SJSA1 (cell line): ENCODE measurements around the gene HSPA8. TPM values are rescaled to one million over a fixed set of nuclear protein-coding genes. Genes with fewer than 3 reads are reported as not detected.
"Not testable (repeated sequence)": the region's sequence is repeated elsewhere in the genome, so short reads cannot be mapped to it uniquely, and the experiment has no call there.

Source experiments
- DNase-seq, 2 experiments: peaks; one replicate each; pipeline ENCODE4 v3.0.0-alpha.2; 2015 to 2020; ENCODE audit warnings: low spot score in 2 of 2, low read depth in 1 of 2
- H3K27ac ChIP-seq: fragments of 250-450 bp; sonication (Bioruptor Pico); 2 replicates; pipeline ENCODE4 v1.5.1; 2020; ENCODE audit warnings: mild to moderate bottlenecking, moderate library complexity
- H3K27me3 ChIP-seq: fragments of 250-450 bp; sonication (Bioruptor Pico); replicated peaks from 2 replicates; pipeline ENCODE4 v1.5.1; 2020; ENCODE audit warnings: mild to moderate bottlenecking, moderate library complexity
- H3K36me3 ChIP-seq: fragments of 250-450 bp; sonication (Bioruptor Pico); 2 replicates; pipeline ENCODE4 v1.5.1; 2020; ENCODE audit warnings: mild to moderate bottlenecking
- H3K4me1 ChIP-seq: fragments of 250-450 bp; sonication (Bioruptor Pico); replicated peaks from 2 replicates; pipeline ENCODE4 v1.6.1; 2021; ENCODE audit warnings: mild to moderate bottlenecking
- H3K4me3 ChIP-seq: fragments of 250-450 bp; sonication (Bioruptor Pico); 2 replicates; pipeline ENCODE4 v1.5.1; 2020; ENCODE audit warnings: mild to moderate bottlenecking
- H3K9me3 ChIP-seq: fragments of 250-450 bp; sonication (Bioruptor Pico); replicated peaks from 2 replicates; pipeline ENCODE4 v1.5.1; 2020; ENCODE audit warnings: mild to moderate bottlenecking
- total RNA-seq: library from RNA; depleted of rRNA; stranded (reverse); fragments of >200 nt; shearing (Covaris generic); gene quantifications from 2 replicates; pipeline ENCODE4 v1.2.3, GENCODE V29; 2014; rRNA removed

The HSPA8 gene
- total RNA-seq = 2,210 and 2,693 TPM in 2 replicates

- peak within 1 kb of the TSS; percentile 100 for H3K27ac ChIP-seq
- peak within 1 kb of the TSS; percentile 77 for H3K4me3 ChIP-seq
- H3K36me3 ChIP-seq = peaks cover 56% of the 10 kb centered on the region
- peak in 1 of 2 experiments; percentile 54 for DNase-seq
- peaks cover 26% of the 10 kb centered on the region for H3K4me1 ChIP-seq
- no peaks in the 10 kb centered on the region for H3K9me3 ChIP-seq
- H3K27me3 ChIP-seq = no peaks in the 10 kb centered on the region
These were observed at the start of gene HSPA8 for GRCh38 chr11:123061403-123062157. HSPA8 (minus strand) TSS chr11:123062136; CDS start chr11:123061324, 812 bp downstream.

- DNase-seq = peak in 1 of 2 experiments; percentile 37
- Histone ChIP-seq H3K27ac (no peak overlapping the region), H3K4me3 (no peak overlapping the region), H3K4me1 (no peaks in the 10 kb centered on the region), H3K27me3 (no peaks in the 10 kb centered on the region), H3K36me3 (0 out of 2 replicates have a peak, but pooled peaks cover 2% of the 10 kb centered on the region), H3K9me3 (no peaks in the 10 kb centered on the region)
These were observed 49.5 kb upstream of the HSPA8 start for GRCh38 chr11:123111465-123111864.

GRCh38 chr11:123110397-123110796 is 48.5 kb upstream of the HSPA8 start:
- Histone ChIP-seq H3K4me3 (no peak overlapping the region), H3K4me1 (no peaks in the 10 kb centered on the region), H3K27ac (no peak overlapping the region), H3K27me3 (no peaks in the 10 kb centered on the region), H3K9me3 (no peaks in the 10 kb centered on the region), H3K36me3 (0 out of 2 replicates have a peak, but pooled peaks cover 2% of the 10 kb centered on the region)
- DNase-seq = no peak

GRCh38 chr11:123107945-123108495 is 46.1 kb upstream of the HSPA8 start:
- no peak for DNase-seq
- Histone ChIP-seq H3K4me1 (no peaks in the 10 kb centered on the region), H3K36me3 (0 out of 2 replicates have a peak, but pooled peaks cover 2% of the 10 kb centered on the region), H3K27ac (no peak overlapping the region), H3K27me3 (no peaks in the 10 kb centered on the region), H3K4me3 (no peak overlapping the region), H3K9me3 (no peaks in the 10 kb centered on the region)

GRCh38 chr11:123104697-123105096 is 42.8 kb upstream of the HSPA8 start:
- no peaks in the 10 kb centered on the region for H3K36me3 ChIP-seq
- H3K27me3 ChIP-seq = no peaks in the 10 kb centered on the region
- H3K27ac ChIP-seq = no peak overlapping the region
- no peaks in the 10 kb centered on the region for H3K4me1 ChIP-seq
- no peak overlapping the region for H3K4me3 ChIP-seq
- no peak for DNase-seq
- H3K9me3 ChIP-seq = no peaks in the 10 kb centered on the region

GRCh38 chr11:123103326-123103980 is 41.5 kb upstream of the HSPA8 start:
- Histone ChIP-seq H3K27ac (no peak overlapping the region), H3K4me3 (no peak overlapping the region), H3K36me3 (no peaks in the 10 kb centered on the region), H3K9me3 (no peaks in the 10 kb centered on the region), H3K27me3 (no peaks in the 10 kb centered on the region), H3K4me1 (no peaks in the 10 kb centered on the region)
- DNase-seq = peak; percentile 44 to 58

GRCh38 chr11:123100379-123101085 is 38.6 kb upstream of the HSPA8 start:
- Histone ChIP-seq H3K9me3 (no peaks in the 10 kb centered on the region), H3K36me3 (0 out of 2 replicates have a peak, but pooled peaks cover under 1% of the 10 kb centered on the region), H3K4me3 (no peak overlapping the region), H3K4me1 (no peaks in the 10 kb centered on the region), H3K27me3 (no peaks in the 10 kb centered on the region), H3K27ac (no peak overlapping the region)
- DNase-seq = no peak

- H3K27ac ChIP-seq = no peak overlapping the region
- DNase-seq = no peak
- H3K9me3 ChIP-seq = no peaks in the 10 kb centered on the region
- no peaks in the 10 kb centered on the region for H3K4me1 ChIP-seq
- H3K27me3 ChIP-seq = no peaks in the 10 kb centered on the region
- H3K36me3 ChIP-seq = 0 out of 2 replicates have a peak, but pooled peaks cover 2% of the 10 kb centered on the region
- H3K4me3 ChIP-seq = no peak overlapping the region
These were observed 37.1 kb upstream of the HSPA8 start for GRCh38 chr11:123098990-123099389.

- 0 out of 2 replicates have a peak, but pooled peaks cover 2% of the 10 kb centered on the region for H3K36me3 ChIP-seq
- DNase-seq = no peak
- H3K27me3 ChIP-seq = no peaks in the 10 kb centered on the region
- H3K27ac ChIP-seq = no peak overlapping the region
- H3K9me3 ChIP-seq = no peaks in the 10 kb centered on the region
- H3K4me3 ChIP-seq = no peak overlapping the region
- H3K4me1 ChIP-seq = no peaks in the 10 kb centered on the region
These were observed 31.8 kb upstream of the HSPA8 start for GRCh38 chr11:123093739-123094138.

- Histone ChIP-seq H3K27ac (no peak overlapping the region), H3K36me3 (0 out of 2 replicates have a peak, but pooled peaks cover 2% of the 10 kb centered on the region)
These were observed 29.6 kb upstream of the HSPA8 start for GRCh38 chr11:123091506-123091905.

GRCh38 chr11:123090168-123090567 is 28.2 kb upstream of the HSPA8 start:
- H3K4me1 ChIP-seq, H3K27me3 ChIP-seq, H3K4me3 ChIP-seq, DNase-seq, H3K27ac ChIP-seq, H3K9me3 ChIP-seq, H3K36me3 ChIP-seq: not testable (repeated sequence)

More at GRCh38 chr11:123091506-123091905, 29.6 kb upstream of the HSPA8 start:
- Histone ChIP-seq H3K4me3 (no peak overlapping the region), H3K9me3 (no peaks in the 10 kb centered on the region), H3K4me1 (no peaks in the 10 kb centered on the region), H3K27me3 (no peaks in the 10 kb centered on the region)
- no peak for DNase-seq

GRCh38 chr11:123088896-123089295 is 27.0 kb upstream of the HSPA8 start:
- not testable (repeated sequence) for DNase-seq, H3K27ac ChIP-seq, H3K9me3 ChIP-seq, H3K27me3 ChIP-seq, H3K4me3 ChIP-seq, H3K36me3 ChIP-seq, H3K4me1 ChIP-seq

GRCh38 chr11:123087657-123088056 is 25.7 kb upstream of the HSPA8 start:
- not testable (repeated sequence) for DNase-seq, H3K27me3 ChIP-seq, H3K27ac ChIP-seq, H3K4me3 ChIP-seq, H3K4me1 ChIP-seq, H3K9me3 ChIP-seq
- H3K36me3 ChIP-seq = peaks cover 12% of the 10 kb centered on the region
